Uterus (tissue), 2 donors: Measurements from ENCODE around the gene NKAPD1.

ENCODE experiments used
- POLR2A ChIP-seq, 2 donors: fragments of 450-650 bp; IDR thresholded peaks; one replicate each; pipeline ENCODE4 v1.6.1; 2016; ENCODE audit warnings: antibody characterized with exemption in 2 of 2, mild to moderate bottlenecking in 1 of 2, moderate library complexity in 1 of 2
- TF ChIP-seq, protein P1 (sequence below), 4 experiments: fragments of 200-600 bp in 2 of 4; fragments of 450-650 bp in 2 of 4; sonication (generic) in 2 of 4; IDR thresholded peaks; one replicate each; pipeline ENCODE4 v1.5.1; 2016 to 2019; ENCODE audit warnings: antibody characterized with exemption in 4 of 4, mild to moderate bottlenecking in 2 of 4, moderate library complexity in 1 of 4

- TF ChIP-seq, protein P1, sequence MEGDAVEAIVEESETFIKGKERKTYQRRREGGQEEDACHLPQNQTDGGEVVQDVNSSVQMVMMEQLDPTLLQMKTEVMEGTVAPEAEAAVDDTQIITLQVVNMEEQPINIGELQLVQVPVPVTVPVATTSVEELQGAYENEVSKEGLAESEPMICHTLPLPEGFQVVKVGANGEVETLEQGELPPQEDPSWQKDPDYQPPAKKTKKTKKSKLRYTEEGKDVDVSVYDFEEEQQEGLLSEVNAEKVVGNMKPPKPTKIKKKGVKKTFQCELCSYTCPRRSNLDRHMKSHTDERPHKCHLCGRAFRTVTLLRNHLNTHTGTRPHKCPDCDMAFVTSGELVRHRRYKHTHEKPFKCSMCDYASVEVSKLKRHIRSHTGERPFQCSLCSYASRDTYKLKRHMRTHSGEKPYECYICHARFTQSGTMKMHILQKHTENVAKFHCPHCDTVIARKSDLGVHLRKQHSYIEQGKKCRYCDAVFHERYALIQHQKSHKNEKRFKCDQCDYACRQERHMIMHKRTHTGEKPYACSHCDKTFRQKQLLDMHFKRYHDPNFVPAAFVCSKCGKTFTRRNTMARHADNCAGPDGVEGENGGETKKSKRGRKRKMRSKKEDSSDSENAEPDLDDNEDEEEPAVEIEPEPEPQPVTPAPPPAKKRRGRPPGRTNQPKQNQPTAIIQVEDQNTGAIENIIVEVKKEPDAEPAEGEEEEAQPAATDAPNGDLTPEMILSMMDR (IDR thresholded peaks at IDR 0.05): no peak
- no peak for TF ChIP-seq POLR2A (IDR thresholded peaks at IDR 0.05)
Observed at GRCh38 chr11:112049777-112050176, 24.3 kb upstream of the NKAPD1 start.
